GM04503 (cell line): ENCODE data around the gene SINHCAF.
"Not testable (repeated sequence)": the region's sequence is repeated elsewhere in the genome, so short reads cannot be mapped to it uniquely, and the experiment has no call there.

Experiments
- DNase-seq: peaks from one replicate; pipeline ENCODE4 v3.0.0-alpha.2; 2012; ENCODE audit warnings: low read depth

Gene SINHCAF

GRCh38 chr12:31263661-31264060, 62.3 kb downstream of the SINHCAF start:
- no peak for DNase-seq

- no peak for DNase-seq
Measured at GRCh38 chr12:31261744-31262143, 64.2 kb downstream of the SINHCAF start.

- no peak for DNase-seq
Measured at GRCh38 chr12:31260840-31261239, 65.1 kb downstream of the SINHCAF start.

GRCh38 chr12:31259136-31259886, 66.6 kb downstream of the SINHCAF start:
- DNase-seq = no peak

- no peak for DNase-seq
Measured at GRCh38 chr12:31257784-31258183, 68.2 kb downstream of the SINHCAF start.

GRCh38 chr12:31251707-31252611, 74.0 kb downstream of the SINHCAF start:
- DNase-seq = not testable (repeated sequence)

- DNase-seq = no peak
Measured at GRCh38 chr12:31250179-31250578, 75.8 kb downstream of the SINHCAF start.

GRCh38 chr12:31249356-31249755, 76.6 kb downstream of the SINHCAF start:
- DNase-seq = no peak

- no peak for DNase-seq
Measured at GRCh38 chr12:31248815-31249214, 77.1 kb downstream of the SINHCAF start.

- no peak for DNase-seq
Measured at GRCh38 chr12:31248337-31248736, 77.6 kb downstream of the SINHCAF start.

GRCh38 chr12:31246470-31246850, 79.5 kb downstream of the SINHCAF start:
- no peak for DNase-seq

GRCh38 chr12:31245822-31246469, 80.0 kb downstream of the SINHCAF start:
- no peak for DNase-seq

GRCh38 chr12:31242418-31242817, 83.5 kb downstream of the SINHCAF start:
- DNase-seq = not testable (repeated sequence)

- DNase-seq = no peak
Measured at GRCh38 chr12:31238764-31239387, 87.1 kb downstream of the SINHCAF start.

GRCh38 chr12:31238333-31238732, 87.6 kb downstream of the SINHCAF start:
- DNase-seq = not testable (repeated sequence)

- no peak for DNase-seq
Measured at GRCh38 chr12:31236998-31237637, 88.8 kb downstream of the SINHCAF start.

GRCh38 chr12:31235868-31236395, 90.0 kb downstream of the SINHCAF start:
- DNase-seq = no peak

- no peak for DNase-seq
Measured at GRCh38 chr12:31234955-31235867, 90.7 kb downstream of the SINHCAF start.

GRCh38 chr12:31234053-31234840, 91.7 kb downstream of the SINHCAF start:
- DNase-seq = no peak
